GM18520 (cell line): ENCODE data around the gene CTIF.

ENCODE experiments used
- ATAC-seq: cut with Tn5 transposase; IDR thresholded peaks from one replicate; pipeline ENCODE4 v1.9.1; 2021; ENCODE audit not compliant: unreplicated experiment

The CTIF gene

GRCh38 chr18:48889115-48889941 lies 350.5 kb downstream of the CTIF start:
- ATAC-seq = no peak

DNA sequence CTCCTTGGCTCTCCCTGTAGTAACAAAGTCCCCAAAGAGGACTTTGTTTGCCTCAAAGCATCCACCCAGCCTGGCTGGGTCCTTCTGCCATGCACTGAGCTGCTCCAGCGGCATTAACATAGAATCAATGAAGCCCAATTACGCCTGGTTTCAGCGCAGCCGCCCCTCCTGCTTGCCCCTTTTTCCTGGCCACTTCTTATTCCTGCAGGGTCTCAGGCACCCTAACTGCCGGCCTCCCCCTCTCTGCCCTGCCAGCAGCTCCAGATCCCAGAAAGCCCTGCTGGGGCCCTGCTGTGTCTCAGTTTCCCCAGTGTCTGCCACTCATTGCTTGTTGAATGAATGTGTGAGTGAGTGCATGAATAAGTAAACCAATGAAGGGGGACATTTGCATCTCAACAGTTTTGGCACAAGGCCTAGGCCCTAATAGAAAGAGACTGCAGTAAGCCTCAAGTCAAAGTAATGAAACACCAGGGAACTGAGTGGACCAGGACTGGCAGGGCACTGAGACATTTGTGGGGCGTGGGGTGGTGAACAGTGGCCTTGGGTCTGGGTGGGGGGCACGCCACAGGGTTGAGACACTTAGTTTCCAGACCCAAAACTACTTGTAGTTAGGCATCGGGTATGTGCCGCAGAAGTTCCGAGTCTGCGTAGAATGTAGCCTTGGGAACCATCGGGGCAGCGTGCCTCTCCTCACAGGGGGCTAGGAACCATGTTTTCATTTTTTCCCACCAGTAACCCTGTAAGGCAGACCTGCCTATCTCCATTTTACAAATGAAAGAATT lies 351.3 kb downstream of the CTIF start:
- ATAC-seq = no peak

- ATAC-seq = no peak
Observed at GRCh38 chr18:48891721-48892120, 352.9 kb downstream of the CTIF start.

GRCh38 chr18:48892146-48892855 lies 353.5 kb downstream of the CTIF start:
- ATAC-seq = no peak

GRCh38 chr18:48893061-48893607 lies 354.3 kb downstream of the CTIF start:
- ATAC-seq = no peak

- ATAC-seq = no peak
Observed at GRCh38 chr18:48893608-48894600, 355.1 kb downstream of the CTIF start.

DNA sequence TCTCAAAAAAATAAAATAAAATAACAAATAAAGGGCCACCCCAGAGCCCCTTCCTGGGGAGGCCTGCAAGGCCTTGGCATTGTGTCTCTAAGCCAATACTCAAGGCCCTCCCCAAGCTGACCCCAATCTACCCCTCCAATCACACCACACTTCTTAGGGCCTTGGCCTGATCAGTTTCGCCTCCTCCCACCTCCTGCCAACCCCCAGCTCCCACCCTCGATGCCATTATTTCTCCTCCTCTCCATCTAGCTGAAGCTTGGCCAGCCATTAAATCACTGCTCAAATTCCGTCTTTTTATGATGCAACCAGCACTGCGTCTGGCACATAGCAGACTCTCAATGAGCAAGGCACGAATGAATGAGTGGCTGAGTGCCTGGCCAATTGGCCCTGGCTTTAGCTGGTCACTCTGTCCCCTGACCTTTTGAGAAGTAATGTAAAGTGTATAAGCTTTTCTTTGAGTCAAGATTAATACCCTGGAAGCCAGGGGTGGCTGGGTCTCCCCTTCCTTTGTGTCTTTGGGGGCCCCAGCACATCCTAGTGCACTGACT lies 356.0 kb downstream of the CTIF start:
- no peak for ATAC-seq

DNA sequence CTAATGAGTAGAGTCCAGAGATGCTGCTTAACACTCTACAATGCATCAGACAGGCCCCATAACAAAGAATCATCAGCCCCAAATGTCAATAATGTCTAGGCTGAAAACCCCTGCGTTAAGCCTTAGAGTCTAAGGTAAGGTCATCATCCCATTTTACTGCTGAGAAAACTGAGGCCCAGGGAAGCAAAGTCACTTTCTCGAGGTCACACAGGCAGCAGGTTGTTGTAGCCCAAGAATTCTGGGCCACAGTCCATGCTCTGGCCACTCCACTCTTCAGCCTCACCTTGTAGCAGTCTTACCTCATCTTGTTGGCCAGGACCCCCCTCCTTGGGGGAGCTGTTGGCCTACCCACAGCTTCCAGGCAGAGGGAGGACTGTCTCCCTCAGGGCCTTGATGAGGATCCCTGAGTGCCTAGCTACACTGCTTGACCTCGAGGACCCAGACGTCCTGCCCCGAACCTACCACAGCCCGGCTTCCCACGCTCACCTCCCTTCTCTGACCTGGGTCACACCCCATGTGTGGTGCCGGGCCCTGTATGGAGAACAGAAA lies 357.6 kb downstream of the CTIF start:
- no peak for ATAC-seq

- no peak for ATAC-seq
Observed at GRCh38 chr18:48896875-48897511, 358.2 kb downstream of the CTIF start.

- ATAC-seq = no peak
Observed at GRCh38 chr18:48897531-48897930, 358.7 kb downstream of the CTIF start.

- ATAC-seq = no peak
Observed at GRCh38 chr18:48898521-48898920, 359.7 kb downstream of the CTIF start.

DNA sequence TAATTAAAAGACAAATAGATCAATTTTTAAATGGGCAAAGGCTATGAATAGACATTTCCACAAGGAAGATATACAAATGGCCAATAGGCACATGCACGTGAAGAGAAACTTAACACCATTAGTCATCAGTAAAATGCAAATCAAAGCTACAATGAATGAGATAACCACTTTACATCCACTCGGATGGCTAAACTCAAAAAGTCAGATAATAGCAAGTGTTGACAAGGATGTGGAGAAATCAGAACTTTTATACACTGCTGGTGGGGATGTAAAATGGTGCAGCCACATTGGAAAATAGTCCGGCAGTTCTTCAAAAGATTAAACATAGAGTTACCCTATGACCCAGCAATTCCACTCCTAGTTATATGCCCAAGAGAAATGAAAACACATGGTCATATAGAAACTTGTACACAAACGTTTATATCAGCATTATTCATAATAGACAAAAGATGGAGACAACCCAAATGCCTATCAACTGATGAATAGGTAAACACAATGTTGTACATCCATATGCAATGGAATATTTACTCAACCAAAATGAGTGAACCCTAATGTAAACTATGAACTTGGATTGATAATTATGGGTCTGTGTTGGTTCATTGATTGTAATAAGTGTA lies 360.8 kb downstream of the CTIF start:
- no peak for ATAC-seq

GRCh38 chr18:48900469-48900868 lies 361.6 kb downstream of the CTIF start:
- no peak for ATAC-seq

DNA sequence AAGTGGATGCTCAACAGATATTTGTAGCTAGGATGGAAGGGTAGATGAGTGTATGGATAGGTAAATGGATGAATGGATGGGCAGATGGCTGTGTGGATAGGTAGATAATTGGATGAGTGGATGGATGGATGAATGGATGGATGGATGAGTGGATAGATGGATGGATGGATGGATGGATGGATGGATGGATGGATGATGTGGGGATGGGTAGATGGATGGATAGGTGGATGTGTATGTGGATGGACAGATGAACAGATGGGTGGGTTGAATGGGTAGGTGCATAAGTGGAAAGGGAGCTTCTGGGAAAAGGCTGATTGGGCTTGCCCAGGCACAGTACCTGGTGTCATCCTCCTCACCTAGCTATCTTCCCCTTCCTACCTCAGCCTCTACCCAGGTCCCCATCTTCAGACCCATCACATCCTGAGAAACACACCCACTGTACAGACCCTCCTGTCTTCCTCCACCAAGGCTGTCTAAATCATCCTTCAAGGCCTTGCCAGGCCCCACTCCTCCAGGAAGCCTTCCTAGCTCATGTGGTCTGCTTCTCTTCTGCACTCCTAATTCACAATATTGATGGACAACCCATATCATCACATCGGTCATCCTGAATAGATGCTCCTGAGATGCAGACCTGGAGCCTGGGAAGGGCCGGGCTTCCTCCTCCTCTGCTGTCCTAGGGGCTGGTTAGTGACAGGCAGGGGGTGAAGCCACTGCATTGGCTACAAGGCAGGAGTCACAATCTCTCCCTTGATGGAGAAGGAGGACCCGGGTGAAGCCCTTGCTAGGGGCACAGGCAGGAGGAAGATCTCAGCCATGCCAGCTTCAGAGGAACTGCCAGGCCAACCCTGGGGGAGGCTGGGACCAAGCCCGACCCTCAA lies 362.6 kb downstream of the CTIF start:
- ATAC-seq = no peak

GRCh38 chr18:48902023-48902855 lies 363.4 kb downstream of the CTIF start:
- no peak for ATAC-seq

GRCh38 chr18:48902856-48903601 lies 364.2 kb downstream of the CTIF start:
- no peak for ATAC-seq
